Measurements from ENCODE around the gene BCAS3.
"Not testable (repeated sequence)": the region's sequence is repeated elsewhere in the genome, so short reads cannot be mapped to it uniquely, and the experiment has no call there.

Gene BCAS3

DNA sequence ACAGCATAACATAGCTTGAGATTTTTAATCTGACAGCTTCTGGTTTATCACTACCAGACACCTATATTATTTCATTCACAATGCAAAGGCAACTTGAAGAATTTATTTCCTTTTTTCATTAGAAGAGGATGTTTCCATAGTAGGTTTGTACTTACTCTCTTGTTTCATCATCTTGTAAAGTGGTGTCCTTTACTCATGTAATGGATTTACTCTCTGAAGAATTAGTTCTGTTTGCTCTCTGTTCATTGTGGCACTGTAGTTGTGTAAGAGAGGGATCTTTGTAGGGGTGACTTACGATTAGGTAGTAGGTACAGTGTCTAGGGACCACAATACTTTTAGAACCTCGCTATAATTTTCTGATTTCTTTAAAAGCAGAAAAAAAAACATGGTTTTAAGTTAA, 256.1 kb downstream of the BCAS3 start:
- no peak for DNase-seq (ENCODE audit: low read depth)
- TF ChIP-seq, protein P1, sequence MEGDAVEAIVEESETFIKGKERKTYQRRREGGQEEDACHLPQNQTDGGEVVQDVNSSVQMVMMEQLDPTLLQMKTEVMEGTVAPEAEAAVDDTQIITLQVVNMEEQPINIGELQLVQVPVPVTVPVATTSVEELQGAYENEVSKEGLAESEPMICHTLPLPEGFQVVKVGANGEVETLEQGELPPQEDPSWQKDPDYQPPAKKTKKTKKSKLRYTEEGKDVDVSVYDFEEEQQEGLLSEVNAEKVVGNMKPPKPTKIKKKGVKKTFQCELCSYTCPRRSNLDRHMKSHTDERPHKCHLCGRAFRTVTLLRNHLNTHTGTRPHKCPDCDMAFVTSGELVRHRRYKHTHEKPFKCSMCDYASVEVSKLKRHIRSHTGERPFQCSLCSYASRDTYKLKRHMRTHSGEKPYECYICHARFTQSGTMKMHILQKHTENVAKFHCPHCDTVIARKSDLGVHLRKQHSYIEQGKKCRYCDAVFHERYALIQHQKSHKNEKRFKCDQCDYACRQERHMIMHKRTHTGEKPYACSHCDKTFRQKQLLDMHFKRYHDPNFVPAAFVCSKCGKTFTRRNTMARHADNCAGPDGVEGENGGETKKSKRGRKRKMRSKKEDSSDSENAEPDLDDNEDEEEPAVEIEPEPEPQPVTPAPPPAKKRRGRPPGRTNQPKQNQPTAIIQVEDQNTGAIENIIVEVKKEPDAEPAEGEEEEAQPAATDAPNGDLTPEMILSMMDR (IDR thresholded peaks at IDR 0.05; ENCODE audit: control insufficient read depth, insufficient read depth, low read depth, low read length, missing control alignments) = no peak
- no peak overlapping the region for H3K4me3 ChIP-seq (ENCODE audit: control insufficient read depth, low read depth, low read length)

DNA sequence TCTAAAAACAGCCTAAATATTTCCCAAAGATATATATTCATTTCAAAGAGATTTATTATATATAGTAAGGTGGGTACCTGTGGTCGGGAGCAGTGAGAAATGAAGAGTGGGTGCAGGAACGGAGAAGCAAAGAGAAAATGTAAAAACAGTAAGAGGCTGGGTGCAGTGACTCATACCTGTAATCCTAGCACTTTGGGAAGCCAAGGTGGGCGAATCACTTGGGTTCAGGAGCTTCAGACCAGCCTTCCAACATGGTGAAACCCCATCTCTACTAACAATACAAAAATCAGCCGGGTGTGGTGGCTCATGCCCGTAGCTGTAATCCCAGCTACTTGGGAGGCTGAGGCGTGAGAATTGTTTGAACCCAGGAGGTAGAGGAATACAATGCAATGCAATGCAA, 257.1 kb downstream of the BCAS3 start:
- H3K4me3 ChIP-seq (ENCODE audit: control insufficient read depth, low read depth, low read length) = no peak overlapping the region
- DNase-seq (ENCODE audit: low read depth) = no peak
- TF ChIP-seq, protein P1 (IDR thresholded peaks at IDR 0.05; ENCODE audit: control insufficient read depth, insufficient read depth, low read depth, low read length, missing control alignments) = no peak

DNA sequence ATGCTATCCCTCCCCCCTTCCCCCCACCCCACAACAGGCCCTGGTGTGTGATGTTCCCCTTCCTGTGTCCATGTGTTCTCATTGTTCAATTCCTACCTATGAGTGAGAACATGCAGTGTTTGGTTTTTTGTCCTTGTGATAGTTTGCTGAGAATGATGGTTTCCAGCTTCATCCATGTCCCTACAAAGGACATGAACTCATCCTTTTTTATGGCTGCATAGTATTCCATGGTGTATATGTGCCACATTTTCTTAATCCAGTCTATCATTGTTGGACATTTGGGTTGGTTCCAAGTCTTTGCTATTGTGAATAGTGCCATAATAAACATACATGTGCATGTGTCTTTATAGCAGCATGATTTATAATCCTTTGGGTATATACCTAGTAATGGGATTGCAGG, 258.3 kb downstream of the BCAS3 start:
- not testable (repeated sequence) for H3K4me3 ChIP-seq (ENCODE audit: control insufficient read depth, low read depth, low read length); DNase-seq (ENCODE audit: low read depth)

DNA sequence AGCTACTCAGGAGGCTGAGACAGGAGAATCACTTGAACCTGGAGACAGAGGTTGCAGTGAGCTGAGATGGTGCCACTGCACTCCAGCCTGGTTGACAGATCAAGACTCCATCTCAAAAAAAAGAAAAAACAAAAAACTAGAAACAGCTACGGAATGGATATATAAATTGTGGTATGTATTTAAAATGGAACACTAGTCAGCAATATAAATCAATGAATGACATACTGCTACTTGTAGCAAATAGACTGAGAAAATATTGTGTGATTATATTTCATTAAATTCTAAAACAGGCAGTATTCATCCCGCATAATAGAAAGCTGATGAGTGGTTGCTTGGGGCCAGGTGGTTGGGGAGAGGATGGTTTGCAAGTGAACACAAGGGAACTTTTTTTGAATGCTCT, 261.7 kb downstream of the BCAS3 start:
- TF ChIP-seq, protein P1 (IDR thresholded peaks at IDR 0.05; ENCODE audit: control insufficient read depth, insufficient read depth, low read depth, low read length, missing control alignments) = no peak
- H3K4me3 ChIP-seq (ENCODE audit: control insufficient read depth, low read depth, low read length) = no peak overlapping the region
- no peak for DNase-seq (ENCODE audit: low read depth)

DNA sequence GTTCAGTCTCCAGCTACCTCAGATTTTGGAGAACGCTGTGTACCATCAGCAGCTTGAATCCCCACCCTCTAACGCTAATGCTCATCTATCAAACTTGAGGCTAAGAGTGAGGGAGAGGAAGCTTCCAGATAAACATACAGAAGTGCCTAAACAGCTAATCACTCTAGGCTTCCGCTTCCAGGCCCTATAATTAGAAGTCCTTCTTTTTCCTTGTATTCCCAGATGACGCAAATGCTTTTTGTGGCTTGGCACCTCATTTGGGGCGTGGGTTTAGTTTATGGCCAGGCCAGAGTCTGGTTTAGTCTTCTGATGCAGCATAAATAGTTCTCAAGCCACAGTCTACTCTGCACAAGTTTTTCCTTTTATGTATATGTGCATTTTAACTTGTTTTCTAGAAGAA, 263.4 kb downstream of the BCAS3 start:
- no peak overlapping the region for H3K4me3 ChIP-seq (ENCODE audit: control insufficient read depth, low read depth, low read length)
- peak; percentile 80 for DNase-seq (ENCODE audit: low read depth)
- TF ChIP-seq, protein P1 (IDR thresholded peaks at IDR 0.05; ENCODE audit: control insufficient read depth, insufficient read depth, low read depth, low read length, missing control alignments) = no peak

DNA sequence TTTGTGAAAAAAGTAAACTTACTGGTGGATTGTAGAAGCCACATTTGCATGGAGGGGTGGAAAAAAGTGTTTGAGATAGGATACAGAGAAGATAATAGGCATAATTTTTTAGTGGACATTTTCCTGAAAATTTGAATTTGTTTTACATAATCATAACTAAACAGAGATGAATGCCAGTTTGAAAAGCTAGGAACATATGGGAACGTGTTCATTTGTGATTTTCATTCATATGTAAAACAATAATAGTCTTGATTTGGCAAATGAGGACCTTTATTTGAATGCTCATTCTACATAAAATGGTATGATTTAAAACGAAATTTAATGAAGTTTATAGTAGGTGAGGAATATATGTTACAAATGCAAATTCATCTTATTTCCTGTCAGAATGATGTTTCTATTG, 263.9 kb downstream of the BCAS3 start:
- TF ChIP-seq, protein P1 (IDR thresholded peaks at IDR 0.05; ENCODE audit: control insufficient read depth, insufficient read depth, low read depth, low read length, missing control alignments) = no peak
- no peak for DNase-seq (ENCODE audit: low read depth)

DNA sequence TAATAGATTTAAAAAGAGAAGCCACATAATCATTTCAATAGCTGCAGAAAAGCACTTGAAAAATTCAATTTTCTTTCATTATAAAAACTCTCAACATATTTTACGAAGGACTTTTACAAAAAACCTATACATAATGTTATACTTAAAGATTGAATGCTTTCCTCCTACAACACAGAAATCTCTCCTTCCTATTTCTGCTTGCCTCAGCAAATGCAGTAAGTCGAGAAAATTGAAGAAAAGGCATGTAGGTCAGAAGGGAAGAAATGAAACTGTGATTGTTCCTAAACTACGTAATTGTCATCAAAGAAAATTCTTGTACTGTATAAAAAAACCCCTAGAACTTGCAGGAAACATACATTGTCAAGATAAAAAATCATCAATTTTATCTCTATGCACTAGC, 267.1 kb downstream of the BCAS3 start:
- TF ChIP-seq, protein P1 (IDR thresholded peaks at IDR 0.05; ENCODE audit: control insufficient read depth, insufficient read depth, low read depth, low read length, missing control alignments) = no peak
- DNase-seq (ENCODE audit: low read depth) = no peak
- H3K4me3 ChIP-seq (ENCODE audit: control insufficient read depth, low read depth, low read length) = no peak overlapping the region

More for the DNA sequence above, 263.9 kb downstream of the BCAS3 start:
- H3K4me3 ChIP-seq (ENCODE audit: control insufficient read depth, low read depth, low read length) = no peak overlapping the region
